GM13977 (cell line): ENCODE results near the gene DPY19L3.

Source experiments
- DNase-seq: peaks from one replicate; pipeline ENCODE4 v3.0.0; 2012; ENCODE audit warnings: low spot score
- CTCF ChIP-seq: IDR thresholded peaks from 2 replicates; pipeline ENCODE4 v1.5.1; 2012; ENCODE audit warnings: mild to moderate bottlenecking, control low read depth; ENCODE audit not compliant: insufficient read depth; ENCODE audit errors: extremely low read depth, missing control alignments
- in situ Hi-C: fragments of 300-500 bp; cut with MboI; formaldehyde crosslinking; loops from one replicate; pipeline ENCODE4 v1.12.0; 2022; ENCODE audit warnings: low sequenced_read_pairs, low pct_unique_long_range_greater_than_20kb, mixed read lengths, inconsistent platforms; ENCODE audit not compliant: unreplicated experiment

The DPY19L3 gene

GRCh38 chr19:32457571-32458158 lies 52.1 kb downstream of the DPY19L3 start:
- TF ChIP-seq CTCF = no peak
- DNase-seq = no peak
- in situ Hi-C loops = no loop called here

GRCh38 chr19:32458500-32459123 lies 53.0 kb downstream of the DPY19L3 start:
- in situ Hi-C loops = no loop called here
- no peak for DNase-seq
- no peak for TF ChIP-seq CTCF

GRCh38 chr19:32459204-32459865 lies 53.8 kb downstream of the DPY19L3 start:
- DNase-seq = no peak
- in situ Hi-C loops = no loop called here
- TF ChIP-seq CTCF = no peak

- no peak for TF ChIP-seq CTCF
- in situ Hi-C loops = no loop called here
Measured at GRCh38 chr19:32460476-32460875, 54.9 kb downstream of the DPY19L3 start.

GRCh38 chr19:32464279-32464678 lies 58.7 kb downstream of the DPY19L3 start:
- TF ChIP-seq CTCF = peak; percentile 24
- in situ Hi-C loops = no loop called here
- no peak for DNase-seq

More at GRCh38 chr19:32460476-32460875, 54.9 kb downstream of the DPY19L3 start:
- DNase-seq = no peak

- no peak for DNase-seq
- in situ Hi-C loops = no loop called here
- no peak for TF ChIP-seq CTCF
Measured at GRCh38 chr19:32465176-32465575, 59.6 kb downstream of the DPY19L3 start.
